OCI-M2 (cell line): Measurements from ENCODE around the gene CYP17A1.
"Not testable (repeated sequence)": the region's sequence is repeated elsewhere in the genome, so short reads cannot be mapped to it uniquely, and the experiment has no call there.

Source experiments
- DNase-seq: peaks from one replicate; lab custom pipeline; 2025; ENCODE audit not compliant: unreplicated experiment; lab: John Stamatoyannopoulos, UW

CYP17A1 gene

GRCh38 chr10:102838276-102838927 is 1.2 kb upstream of the CYP17A1 start:
- DNase-seq: not testable (repeated sequence)

- peak; percentile 85 for DNase-seq
These were observed 2.2 kb downstream of the CYP17A1 start for GRCh38 chr10:102835007-102835482.

- DNase-seq: no peak
These were observed 3.1 kb downstream of the CYP17A1 start for GRCh38 chr10:102834143-102834542.

GRCh38 chr10:102832987-102833386 is 4.2 kb downstream of the CYP17A1 start:
- DNase-seq: no peak

GRCh38 chr10:102832248-102832647 is 5.0 kb downstream of the CYP17A1 start:
- no peak for DNase-seq

- no peak for DNase-seq
These were observed 5.7 kb downstream of the CYP17A1 start for GRCh38 chr10:102831322-102832071.

GRCh38 chr10:102827597-102827975 is 9.6 kb downstream of the CYP17A1 start:
- no peak for DNase-seq

- no peak for DNase-seq
These were observed 10.9 kb downstream of the CYP17A1 start for GRCh38 chr10:102826148-102826796.

GRCh38 chr10:102824664-102825063 is 12.5 kb downstream of the CYP17A1 start:
- DNase-seq: no peak

GRCh38 chr10:102822222-102822621 is 15.0 kb downstream of the CYP17A1 start:
- no peak for DNase-seq

- DNase-seq: not testable (repeated sequence)
These were observed 17.2 kb downstream of the CYP17A1 start for GRCh38 chr10:102820008-102820407.

- no peak for DNase-seq
These were observed 18.2 kb downstream of the CYP17A1 start for GRCh38 chr10:102819054-102819453.

GRCh38 chr10:102817175-102817574 is 20.0 kb downstream of the CYP17A1 start:
- no peak for DNase-seq

GRCh38 chr10:102815790-102816549 is 21.2 kb downstream of the CYP17A1 start:
- DNase-seq: no peak

- DNase-seq: no peak
These were observed 22.1 kb downstream of the CYP17A1 start for GRCh38 chr10:102814873-102815661.

- no peak for DNase-seq
These were observed 22.8 kb downstream of the CYP17A1 start for GRCh38 chr10:102814453-102814871.

- DNase-seq: no peak
These were observed 23.3 kb downstream of the CYP17A1 start for GRCh38 chr10:102813734-102814452.

- DNase-seq: no peak
These were observed 24.1 kb downstream of the CYP17A1 start for GRCh38 chr10:102813017-102813541.

GRCh38 chr10:102812231-102812876 is 24.9 kb downstream of the CYP17A1 start:
- no peak for DNase-seq
